Measurements from ENCODE around the gene ACBD4.

ACBD4 gene

GRCh38 chr17:45161288-45162024 is 26.0 kb downstream of the ACBD4 start, which contains the start of gene HEXIM2:
HEXIM2 (plus strand) TSS chr17:45161875; CDS start chr17:45162794, 919 bp downstream.
- Histone ChIP-seq H3K4me1 (ENCODE audit: insufficient read depth, low read length, severe bottlenecking) (peaks cover 21% of the 10 kb centered on the region), H3K9me3 (ENCODE audit: low read length) (no peaks in the 10 kb centered on the region), H3K36me3 (ENCODE audit: insufficient read depth, low read length) (peaks cover 13% of the 10 kb centered on the region), H3K27ac (ENCODE audit: low read depth, low read length, poor library complexity, severe bottlenecking) (peak within 1 kb of the TSS; percentile 64), H4K20me1 (ENCODE audit: insufficient read depth, low read length) (no peaks in the 10 kb centered on the region), H3K4me2 (ENCODE audit: low read length) (peak within 1 kb of the TSS; percentile 85), H3F3A (ENCODE audit: insufficient read depth, low read length) (no peaks in the 10 kb centered on the region), H2AFZ (ENCODE audit: low read length) (no peak within 1 kb of the TSS), H3K27me3 (ENCODE audit: insufficient read depth, low read length) (no peaks in the 10 kb centered on the region), H3K79me2 (ENCODE audit: insufficient read depth, low read length) (peaks cover 6% of the 10 kb centered on the region), H3K4me3 (ENCODE audit: low read depth, low read length, poor library complexity, severe bottlenecking) (peak within 1 kb of the TSS; percentile 85), H3K9me2 (ENCODE audit: low read depth, low read length) (no peaks in the 10 kb centered on the region), H3K9ac (ENCODE audit: low read length) (peak within 1 kb of the TSS; percentile 95)
- TF ChIP-seq, protein P1, sequence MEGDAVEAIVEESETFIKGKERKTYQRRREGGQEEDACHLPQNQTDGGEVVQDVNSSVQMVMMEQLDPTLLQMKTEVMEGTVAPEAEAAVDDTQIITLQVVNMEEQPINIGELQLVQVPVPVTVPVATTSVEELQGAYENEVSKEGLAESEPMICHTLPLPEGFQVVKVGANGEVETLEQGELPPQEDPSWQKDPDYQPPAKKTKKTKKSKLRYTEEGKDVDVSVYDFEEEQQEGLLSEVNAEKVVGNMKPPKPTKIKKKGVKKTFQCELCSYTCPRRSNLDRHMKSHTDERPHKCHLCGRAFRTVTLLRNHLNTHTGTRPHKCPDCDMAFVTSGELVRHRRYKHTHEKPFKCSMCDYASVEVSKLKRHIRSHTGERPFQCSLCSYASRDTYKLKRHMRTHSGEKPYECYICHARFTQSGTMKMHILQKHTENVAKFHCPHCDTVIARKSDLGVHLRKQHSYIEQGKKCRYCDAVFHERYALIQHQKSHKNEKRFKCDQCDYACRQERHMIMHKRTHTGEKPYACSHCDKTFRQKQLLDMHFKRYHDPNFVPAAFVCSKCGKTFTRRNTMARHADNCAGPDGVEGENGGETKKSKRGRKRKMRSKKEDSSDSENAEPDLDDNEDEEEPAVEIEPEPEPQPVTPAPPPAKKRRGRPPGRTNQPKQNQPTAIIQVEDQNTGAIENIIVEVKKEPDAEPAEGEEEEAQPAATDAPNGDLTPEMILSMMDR (IDR thresholded peaks at IDR 0.05; ENCODE audit: low read length): no peak
- no peak for TF ChIP-seq EZH2 (IDR thresholded peaks at IDR 0.05; ENCODE audit: borderline replicate concordance, low read length)

DNA sequence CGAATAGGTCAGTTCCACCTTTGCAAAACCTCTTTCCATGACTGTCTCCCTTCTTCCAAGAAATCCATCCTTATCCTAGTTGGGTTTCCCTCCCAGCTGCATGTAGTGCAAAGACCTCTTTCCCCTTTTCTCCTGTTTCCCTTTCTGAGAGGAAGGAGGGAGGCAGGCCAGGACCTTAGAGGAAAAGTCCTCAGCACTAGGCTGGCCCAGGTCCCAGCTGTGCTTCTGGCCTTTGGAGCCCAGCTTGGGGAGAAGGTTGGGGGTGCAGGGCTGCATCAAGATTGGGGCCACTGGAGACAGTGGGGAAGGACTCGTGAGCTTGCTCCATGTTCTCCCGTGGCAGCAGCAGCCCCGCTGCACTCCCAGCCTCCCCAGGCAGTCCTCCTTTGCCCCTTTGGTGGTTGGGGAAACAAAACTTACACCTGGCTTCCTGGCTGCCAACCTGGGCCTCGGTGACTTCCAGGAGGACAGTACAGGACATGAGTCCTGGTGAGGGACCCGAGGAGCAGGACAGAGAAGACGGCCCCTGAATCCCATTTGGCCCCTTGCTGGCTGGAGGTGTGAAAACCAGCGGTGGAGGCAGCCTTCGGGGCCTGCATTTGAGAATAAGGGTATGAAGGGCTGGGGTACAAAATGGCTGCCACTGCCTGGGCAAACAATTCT is 26.7 kb downstream of the ACBD4 start:
- peaks cover 21% of the 10 kb centered on the region for H3K4me1 ChIP-seq (ENCODE audit: insufficient read depth, low read length, severe bottlenecking)
- TF ChIP-seq, protein P1 (IDR thresholded peaks at IDR 0.05; ENCODE audit: low read length): no peak
- TF ChIP-seq EZH2 (IDR thresholded peaks at IDR 0.05; ENCODE audit: borderline replicate concordance, low read length): no peak
- no peaks in the 10 kb centered on the region for H4K20me1 ChIP-seq (ENCODE audit: insufficient read depth, low read length)
- H3K79me2 ChIP-seq (ENCODE audit: insufficient read depth, low read length): peaks cover 6% of the 10 kb centered on the region
- peak overlapping the region; percentile 17 for H3K27ac ChIP-seq (ENCODE audit: low read depth, low read length, poor library complexity, severe bottlenecking)
- peak overlapping the region; percentile 85 for H3K4me2 ChIP-seq (ENCODE audit: low read length)
- H3F3A ChIP-seq (ENCODE audit: insufficient read depth, low read length): no peaks in the 10 kb centered on the region
- H3K9me3 ChIP-seq (ENCODE audit: low read length): no peaks in the 10 kb centered on the region
- peaks cover 13% of the 10 kb centered on the region for H3K36me3 ChIP-seq (ENCODE audit: insufficient read depth, low read length)
- peak overlapping the region; percentile 85 for H3K4me3 ChIP-seq (ENCODE audit: low read depth, low read length, poor library complexity, severe bottlenecking)
- no peaks in the 10 kb centered on the region for H3K9me2 ChIP-seq (ENCODE audit: low read depth, low read length)
- H3K9ac ChIP-seq (ENCODE audit: low read length): peak overlapping the region; percentile 77
- H3K27me3 ChIP-seq (ENCODE audit: insufficient read depth, low read length): no peaks in the 10 kb centered on the region
- no peak overlapping the region for H2AFZ ChIP-seq (ENCODE audit: low read length)

DNA sequence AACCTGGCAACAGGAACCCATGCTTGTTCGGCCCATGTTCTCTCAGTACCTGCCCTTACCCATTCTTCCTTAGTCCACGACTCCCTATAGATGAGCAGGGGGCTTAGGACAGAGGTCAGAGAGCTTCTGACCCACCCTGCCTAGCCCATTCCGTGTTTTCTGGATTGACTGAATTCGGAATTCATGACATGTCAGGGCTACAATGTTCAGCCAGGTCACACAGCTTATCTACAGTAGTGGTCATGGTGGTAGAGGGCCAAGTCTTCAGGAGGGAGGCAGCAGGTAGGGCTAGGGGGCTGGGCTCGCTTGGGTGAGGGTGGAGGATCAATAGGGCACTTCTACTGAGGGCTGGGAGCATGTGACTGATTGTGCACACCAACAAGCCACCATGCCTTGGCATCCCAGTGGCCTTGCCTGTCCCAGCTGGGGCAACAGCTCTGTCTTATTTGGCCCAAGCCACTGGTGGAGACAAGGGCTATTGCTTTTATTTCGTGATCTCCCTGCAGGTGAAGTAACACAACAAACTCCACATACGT is 29.3 kb downstream of the ACBD4 start:
- Histone ChIP-seq H3K9ac (ENCODE audit: low read length) (no peak overlapping the region), H3K9me2 (ENCODE audit: low read depth, low read length) (no peaks in the 10 kb centered on the region), H2AFZ (ENCODE audit: low read length) (no peak overlapping the region), H3K9me3 (ENCODE audit: low read length) (no peaks in the 10 kb centered on the region), H3K4me2 (ENCODE audit: low read length) (no peak overlapping the region), H3K4me3 (ENCODE audit: low read depth, low read length, poor library complexity, severe bottlenecking) (no peak overlapping the region), H4K20me1 (ENCODE audit: insufficient read depth, low read length) (no peaks in the 10 kb centered on the region), H3K27ac (ENCODE audit: low read depth, low read length, poor library complexity, severe bottlenecking) (no peak overlapping the region), H3F3A (ENCODE audit: insufficient read depth, low read length) (no peaks in the 10 kb centered on the region), H3K27me3 (ENCODE audit: insufficient read depth, low read length) (no peaks in the 10 kb centered on the region), H3K36me3 (ENCODE audit: insufficient read depth, low read length) (peaks cover 8% of the 10 kb centered on the region), H3K4me1 (ENCODE audit: insufficient read depth, low read length, severe bottlenecking) (peaks cover 18% of the 10 kb centered on the region), H3K79me2 (ENCODE audit: insufficient read depth, low read length) (peaks cover 6% of the 10 kb centered on the region)
- TF ChIP-seq, protein P1 (IDR thresholded peaks at IDR 0.05; ENCODE audit: low read length): no peak
- TF ChIP-seq EZH2 (IDR thresholded peaks at IDR 0.05; ENCODE audit: borderline replicate concordance, low read length): no peak
